ENCODE data around the gene DYRK1A.

DNA sequence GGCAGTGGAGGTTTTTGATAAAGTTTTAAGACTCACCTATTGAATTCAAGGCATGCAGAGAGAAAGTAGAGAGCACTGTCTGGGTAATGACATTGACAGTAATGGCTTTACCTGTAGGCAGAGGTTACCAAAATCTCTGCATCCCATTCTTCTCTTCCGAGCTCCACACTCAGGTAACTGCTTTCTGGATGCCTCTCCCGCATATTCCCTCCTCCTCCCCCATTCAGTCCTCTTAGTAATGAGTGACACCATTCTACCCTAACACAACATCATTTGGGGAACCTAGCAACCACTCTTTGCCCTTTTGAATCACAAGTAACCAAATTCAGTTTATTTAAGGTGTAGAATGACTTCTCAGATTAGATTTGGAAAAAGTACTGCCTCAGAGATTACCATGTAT is 56.5 kb downstream of the DYRK1A start:
- no peak for TF ChIP-seq CTCF (IDR thresholded peaks at IDR 0.05)
- TF ChIP-seq POLR2AphosphoS5 (IDR thresholded peaks at IDR 0.05), result no peak
- no peak for TF ChIP-seq POLR2A (IDR thresholded peaks at IDR 0.05; ENCODE audit: low read depth)

Data from esophagus muscularis mucosa (tissue), 3 donors.